ENCODE measurements around the gene KSR1.

- TF ChIP-seq, protein P1, sequence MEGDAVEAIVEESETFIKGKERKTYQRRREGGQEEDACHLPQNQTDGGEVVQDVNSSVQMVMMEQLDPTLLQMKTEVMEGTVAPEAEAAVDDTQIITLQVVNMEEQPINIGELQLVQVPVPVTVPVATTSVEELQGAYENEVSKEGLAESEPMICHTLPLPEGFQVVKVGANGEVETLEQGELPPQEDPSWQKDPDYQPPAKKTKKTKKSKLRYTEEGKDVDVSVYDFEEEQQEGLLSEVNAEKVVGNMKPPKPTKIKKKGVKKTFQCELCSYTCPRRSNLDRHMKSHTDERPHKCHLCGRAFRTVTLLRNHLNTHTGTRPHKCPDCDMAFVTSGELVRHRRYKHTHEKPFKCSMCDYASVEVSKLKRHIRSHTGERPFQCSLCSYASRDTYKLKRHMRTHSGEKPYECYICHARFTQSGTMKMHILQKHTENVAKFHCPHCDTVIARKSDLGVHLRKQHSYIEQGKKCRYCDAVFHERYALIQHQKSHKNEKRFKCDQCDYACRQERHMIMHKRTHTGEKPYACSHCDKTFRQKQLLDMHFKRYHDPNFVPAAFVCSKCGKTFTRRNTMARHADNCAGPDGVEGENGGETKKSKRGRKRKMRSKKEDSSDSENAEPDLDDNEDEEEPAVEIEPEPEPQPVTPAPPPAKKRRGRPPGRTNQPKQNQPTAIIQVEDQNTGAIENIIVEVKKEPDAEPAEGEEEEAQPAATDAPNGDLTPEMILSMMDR (IDR thresholded peaks at IDR 0.05): no peak
- no peak for TF ChIP-seq POLR2A (IDR thresholded peaks at IDR 0.05)
Observed at GRCh38 chr17:27608328-27609230, 152.3 kb downstream of the KSR1 start.

Data from Peyer's patch (tissue), 4 donors.